Measurements from ENCODE around the gene FHIT. TPM values are rescaled to one million over a fixed set of nuclear protein-coding genes. Genes with fewer than 3 reads are reported as not detected.

FHIT gene
- total RNA-seq, 1 experiment from 2014 or later, result 0.34 TPM

DNA sequence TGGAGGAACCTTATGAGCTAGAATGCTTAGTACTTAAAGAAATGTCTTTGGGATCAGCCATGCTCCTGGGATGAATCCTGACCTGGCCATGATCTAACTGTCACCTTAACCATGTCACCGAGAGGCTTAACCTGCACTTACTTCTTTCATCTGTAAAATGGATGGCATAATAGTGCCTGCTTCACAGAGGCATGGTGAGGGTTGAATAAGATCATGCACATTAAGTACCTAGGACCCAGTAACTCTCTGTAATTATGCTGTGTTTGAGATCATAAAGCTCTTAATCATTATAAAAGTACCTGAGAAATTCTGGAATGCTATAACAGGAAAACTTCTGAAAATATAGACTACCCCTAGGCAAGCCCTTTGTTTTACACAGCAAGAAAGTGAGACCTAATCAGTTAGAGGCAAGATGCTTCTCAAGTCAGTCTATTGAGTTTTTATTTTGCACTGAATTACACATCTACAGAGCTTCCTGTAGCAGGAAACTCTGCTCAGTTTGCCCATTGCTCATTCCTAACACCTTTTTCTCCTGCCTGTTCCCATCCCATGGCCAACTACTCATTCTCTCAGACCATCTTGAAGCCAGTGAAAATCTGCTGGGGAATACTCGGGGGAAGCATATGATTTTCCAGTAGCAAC lies 1185.9 kb downstream of the FHIT start:
- DNase-seq (ENCODE audit: low read depth), result no peak

DNA sequence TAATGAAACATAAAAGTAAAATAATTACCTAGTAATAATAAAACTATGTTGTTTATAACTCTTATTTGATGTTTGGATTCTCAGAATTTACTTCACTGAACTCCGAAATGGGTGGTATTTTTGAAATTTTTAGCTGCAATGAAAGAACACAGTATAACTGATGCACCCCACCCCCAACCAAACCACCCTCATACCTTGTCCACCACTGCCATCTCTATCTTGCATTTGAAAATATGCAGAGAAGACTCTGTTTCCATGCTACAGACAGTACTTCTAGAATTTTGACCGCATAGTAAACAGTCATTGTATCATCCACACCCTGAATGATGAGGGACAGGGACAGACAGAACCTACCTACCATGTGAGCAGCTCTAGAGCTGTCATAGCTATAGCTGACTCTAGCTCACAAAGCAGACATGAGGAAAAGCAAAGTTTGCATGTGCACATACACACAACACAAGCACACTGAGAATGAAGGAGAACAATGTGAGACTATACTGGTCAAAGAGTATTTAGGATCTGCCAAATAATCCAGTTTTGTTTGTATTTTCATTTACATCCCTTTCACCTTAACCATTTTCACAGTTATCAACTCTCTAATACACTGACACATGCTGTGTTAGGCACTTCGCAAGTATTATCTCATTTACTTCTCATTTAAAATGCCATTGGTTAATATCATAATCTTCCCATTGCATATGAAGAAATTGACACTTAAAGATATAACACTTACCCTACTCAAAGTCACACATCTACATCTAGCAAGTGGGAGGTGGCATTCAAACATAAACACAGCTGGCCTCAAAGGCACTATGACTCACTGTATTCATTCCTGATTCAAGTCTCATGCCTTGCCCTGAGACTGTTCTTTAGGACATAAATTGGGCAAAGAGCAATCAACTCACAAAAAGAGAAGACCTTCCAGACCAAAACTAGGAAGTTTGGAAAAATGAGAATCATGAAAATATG lies 1186.8 kb downstream of the FHIT start:
- peak; percentile 2 for DNase-seq (ENCODE audit: low read depth)

DNA sequence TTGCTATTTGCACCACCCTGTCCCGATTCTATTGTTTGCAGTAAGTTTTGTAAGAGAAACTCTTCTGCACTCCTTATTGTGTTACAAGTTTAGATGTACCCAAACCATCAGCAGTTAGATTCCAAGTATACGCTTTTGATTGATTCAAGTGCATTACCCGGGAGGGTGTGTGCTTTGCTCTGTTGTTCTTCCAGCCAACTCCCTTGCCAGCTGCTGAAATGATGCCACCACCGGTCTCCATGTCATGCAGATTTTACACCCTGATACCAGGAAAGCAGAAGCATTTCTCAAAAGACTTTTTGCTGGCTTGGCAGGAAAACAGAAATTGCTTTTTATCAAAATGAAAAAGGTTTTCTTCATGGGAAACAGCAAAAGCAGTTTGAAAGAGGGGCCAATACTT lies 1194.8 kb downstream of the FHIT start:
- DNase-seq (ENCODE audit: low read depth), result no peak

DNA sequence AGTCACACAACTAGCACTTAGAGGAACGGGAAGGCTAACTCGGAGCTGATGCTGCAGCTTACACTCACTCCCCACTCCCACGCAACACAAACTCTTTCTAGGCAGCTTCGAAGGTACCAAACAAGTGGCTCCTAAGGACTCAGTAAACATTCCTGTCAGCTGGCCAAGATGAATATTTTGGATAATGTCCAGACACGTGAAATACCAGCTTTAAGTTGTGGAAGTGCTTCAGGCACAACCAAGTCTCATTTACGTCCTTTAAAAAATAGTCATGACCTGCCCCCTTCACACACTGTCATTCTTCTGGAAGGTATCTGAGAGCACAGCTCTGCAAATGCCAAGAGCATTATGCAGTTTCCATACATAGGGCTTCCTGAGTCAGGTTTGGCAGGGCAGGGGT lies 1195.5 kb downstream of the FHIT start:
- no peak for DNase-seq (ENCODE audit: low read depth)

DNA sequence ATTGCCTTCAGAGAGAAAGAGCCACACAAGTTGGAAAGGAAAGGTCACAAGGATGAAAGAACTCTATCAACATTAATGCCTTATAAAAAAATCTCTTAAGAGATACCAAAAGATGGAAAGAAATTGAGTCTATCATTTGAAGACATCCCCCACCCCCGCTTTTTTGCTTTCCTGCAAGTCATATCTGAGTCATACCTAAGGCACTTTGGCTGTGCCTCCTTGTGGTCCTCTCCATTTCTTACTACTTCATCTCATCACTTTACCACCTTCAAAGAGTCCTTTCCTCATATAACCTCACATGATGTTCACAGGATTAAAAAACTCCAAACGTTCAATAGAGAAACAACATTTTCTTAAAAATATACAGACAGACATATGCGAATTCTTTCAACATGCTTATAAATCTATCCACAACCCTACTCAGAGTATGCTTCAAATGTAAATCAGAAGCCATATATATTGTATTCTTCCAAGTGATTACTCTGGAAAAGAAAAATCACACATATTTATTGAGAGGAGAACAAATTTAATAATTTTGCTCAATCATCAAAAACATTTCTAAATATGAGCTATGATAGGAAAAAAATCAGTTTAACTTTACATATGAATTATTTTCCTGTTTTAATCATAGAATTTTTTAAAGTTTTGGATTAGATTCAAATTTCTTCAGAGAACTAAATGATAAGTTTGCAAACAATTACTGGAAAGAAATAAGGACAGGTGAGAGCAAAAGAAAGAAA lies 1197.6 kb downstream of the FHIT start:
- no peak for DNase-seq (ENCODE audit: low read depth)

DNA sequence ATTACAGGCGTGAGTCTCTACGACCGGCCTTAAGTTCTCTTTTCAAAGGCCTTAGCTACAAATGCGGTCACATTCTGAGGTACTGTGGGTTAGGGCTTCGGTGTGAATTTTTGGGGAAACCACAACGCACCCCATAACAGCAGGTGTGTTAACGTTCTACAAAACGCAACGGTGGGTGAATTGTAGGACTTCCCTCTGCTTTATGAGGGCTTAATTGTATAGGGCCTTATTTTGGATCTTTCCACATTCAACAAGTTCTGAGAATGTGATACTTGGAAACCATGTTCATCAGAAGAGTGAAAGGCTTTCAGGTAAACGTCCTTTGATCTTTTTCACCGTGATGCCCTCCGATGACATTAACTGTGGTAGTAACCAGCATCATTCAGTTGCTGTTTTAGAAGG lies 1202.8 kb downstream of the FHIT start:
- DNase-seq (ENCODE audit: low read depth), result no peak

DNA sequence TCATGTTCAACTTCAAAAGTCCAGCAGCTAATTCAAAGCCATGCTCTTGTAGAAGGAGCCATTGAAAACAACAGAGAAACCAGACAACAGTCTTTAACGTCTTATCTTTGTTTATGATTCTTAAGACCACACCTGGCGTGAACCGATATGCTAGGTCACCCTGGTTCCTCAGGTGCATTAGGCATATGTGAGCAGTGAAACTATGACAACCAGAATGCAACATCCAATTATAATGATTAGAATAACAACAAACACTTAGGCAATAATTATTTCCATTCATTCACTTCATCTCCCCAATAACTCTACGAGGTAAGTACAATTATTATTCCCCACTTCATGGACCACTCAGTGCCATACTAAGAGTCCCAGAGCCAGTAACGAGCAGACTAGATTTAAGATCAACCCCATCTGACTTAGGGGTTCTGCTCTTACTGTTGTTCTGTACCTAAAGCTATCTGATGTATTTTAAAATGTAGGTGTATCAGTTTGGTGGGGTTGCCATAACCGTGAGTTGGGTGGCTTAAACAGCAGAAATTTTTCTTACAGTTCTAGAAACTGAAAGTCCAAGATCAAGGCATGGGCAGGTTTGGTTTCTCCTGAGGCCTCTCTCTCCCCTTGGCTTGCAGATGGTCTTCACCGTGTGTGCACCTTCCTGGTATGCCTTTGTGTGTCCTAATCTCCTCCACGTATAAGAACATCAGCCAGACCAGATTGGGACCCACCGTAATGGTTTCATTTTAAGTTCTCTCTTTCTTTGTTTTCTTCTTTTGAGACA lies 1203.6 kb downstream of the FHIT start:
- no peak for DNase-seq (ENCODE audit: low read depth)

DNA sequence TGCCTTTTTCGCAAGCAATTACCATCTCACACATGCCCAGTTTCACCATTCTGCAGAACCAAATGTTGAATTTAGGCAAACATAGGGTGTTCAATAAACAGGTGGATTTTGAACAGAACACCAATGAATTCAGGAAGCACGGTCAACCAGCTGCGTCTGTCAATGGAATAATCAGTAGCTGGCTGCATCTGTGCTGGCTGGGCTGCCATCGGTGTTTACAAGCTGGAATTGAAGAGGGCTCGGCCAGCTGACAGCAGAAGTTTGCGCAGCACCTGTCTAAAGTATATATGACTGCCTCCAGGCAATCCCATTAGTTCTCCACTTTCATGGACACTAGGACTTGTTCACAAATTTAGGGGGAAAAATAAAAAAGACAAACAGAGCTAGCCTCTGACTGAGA lies 1205.0 kb downstream of the FHIT start:
- no peak for DNase-seq (ENCODE audit: low read depth)

DNA sequence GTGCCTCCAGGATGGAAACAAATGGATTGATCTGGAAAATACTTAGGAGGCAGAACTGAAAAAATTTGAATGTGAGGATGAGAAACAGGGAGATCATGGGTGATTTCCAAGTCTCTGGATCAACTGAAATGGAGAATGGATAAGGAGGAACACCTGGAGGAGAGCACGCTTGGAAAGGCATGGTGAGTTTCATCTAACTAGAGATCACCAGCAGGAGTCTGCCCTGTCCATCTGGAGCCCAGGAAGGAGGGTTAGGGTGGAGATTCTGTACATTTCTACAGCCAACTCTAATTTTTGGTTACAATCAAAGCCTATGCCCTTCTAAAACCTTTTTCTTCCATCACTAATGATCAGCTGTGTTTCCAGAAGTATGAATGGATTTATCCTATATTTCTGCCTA lies 1205.6 kb downstream of the FHIT start:
- no peak for DNase-seq (ENCODE audit: low read depth)

DNA sequence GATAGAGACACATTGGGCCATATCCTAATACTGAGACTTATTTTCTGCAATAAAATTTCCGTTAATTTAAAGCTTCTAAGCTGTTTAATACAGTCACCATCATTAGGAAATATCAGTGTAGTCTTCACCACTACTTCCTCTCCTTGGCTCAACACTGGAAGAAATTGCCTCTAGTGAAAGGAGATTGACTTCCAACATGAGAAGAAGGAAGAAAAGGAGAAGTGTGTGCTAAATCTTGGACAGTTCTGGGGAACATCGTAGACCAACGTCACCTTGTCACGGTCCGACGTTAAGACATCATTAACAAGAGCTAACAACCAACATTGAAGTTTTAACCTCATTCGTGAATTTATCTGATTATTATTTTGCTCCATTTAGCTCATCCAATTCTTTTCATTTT lies 1214.4 kb downstream of the FHIT start:
- DNase-seq (ENCODE audit: low read depth), result no peak

DNA sequence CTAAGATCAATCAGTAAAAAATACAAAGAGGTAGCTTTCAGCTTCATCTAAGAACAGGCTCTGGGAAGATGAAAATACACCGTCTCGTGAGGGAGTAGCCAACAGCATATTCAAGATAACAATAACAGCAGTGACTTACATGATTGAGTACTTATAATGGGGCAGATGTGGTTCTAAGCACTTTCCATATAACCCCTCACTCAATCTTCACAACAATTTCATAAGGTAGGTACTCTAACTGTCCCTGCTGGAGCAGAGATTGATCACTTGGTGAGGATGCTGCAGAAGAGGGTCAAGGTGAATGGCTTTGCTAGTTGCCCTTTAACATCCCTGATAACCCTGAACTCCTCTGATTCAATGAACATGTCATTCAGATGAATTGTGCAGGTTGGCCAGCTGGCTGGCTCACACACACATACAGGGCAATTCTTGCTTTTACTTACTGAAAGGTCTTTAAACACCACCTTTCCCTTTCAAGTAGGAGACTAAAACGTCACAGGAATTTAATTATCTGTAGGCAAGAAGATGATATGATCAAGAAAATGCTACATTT lies 1217.3 kb downstream of the FHIT start:
- DNase-seq (ENCODE audit: low read depth), result no peak

DNA sequence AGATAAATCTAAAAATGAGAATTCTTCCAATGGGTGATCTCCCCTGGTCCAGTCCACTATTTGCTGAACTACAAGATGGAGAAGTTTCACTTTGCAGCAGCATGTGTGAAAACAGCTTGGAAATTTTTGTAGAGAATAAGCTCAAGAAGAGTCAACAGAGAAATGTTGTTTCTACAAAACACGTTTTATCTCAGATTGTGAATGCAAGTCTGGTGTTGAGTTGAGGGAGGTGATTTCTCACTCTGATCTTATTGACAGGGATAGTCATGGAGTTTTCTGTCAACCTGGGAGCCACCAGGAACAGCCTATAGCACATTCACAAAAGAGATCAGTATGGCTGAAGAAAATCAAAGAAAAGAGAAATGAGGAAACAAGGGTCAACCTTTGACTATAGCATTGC lies 1220.3 kb downstream of the FHIT start:
- no peak for DNase-seq (ENCODE audit: low read depth)

DNA sequence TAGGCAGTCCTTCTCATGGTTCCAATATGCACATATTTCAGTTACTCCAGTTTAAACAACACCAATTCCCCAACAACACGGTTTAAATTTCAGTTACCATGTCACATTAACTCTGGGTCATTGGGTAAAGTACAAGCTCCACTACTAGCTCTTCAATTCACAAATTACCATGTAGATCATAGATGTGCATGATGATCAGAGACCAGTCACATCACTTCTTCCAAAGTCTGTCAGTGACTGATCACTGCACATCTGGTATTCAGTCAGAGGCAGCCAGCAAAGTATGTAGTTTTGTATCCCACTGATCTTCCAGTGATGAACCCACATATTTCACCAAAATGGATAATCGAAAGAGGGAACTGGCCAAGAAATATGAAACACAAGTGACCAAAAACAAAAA lies 1223.0 kb downstream of the FHIT start:
- no peak for DNase-seq (ENCODE audit: low read depth)

DNA sequence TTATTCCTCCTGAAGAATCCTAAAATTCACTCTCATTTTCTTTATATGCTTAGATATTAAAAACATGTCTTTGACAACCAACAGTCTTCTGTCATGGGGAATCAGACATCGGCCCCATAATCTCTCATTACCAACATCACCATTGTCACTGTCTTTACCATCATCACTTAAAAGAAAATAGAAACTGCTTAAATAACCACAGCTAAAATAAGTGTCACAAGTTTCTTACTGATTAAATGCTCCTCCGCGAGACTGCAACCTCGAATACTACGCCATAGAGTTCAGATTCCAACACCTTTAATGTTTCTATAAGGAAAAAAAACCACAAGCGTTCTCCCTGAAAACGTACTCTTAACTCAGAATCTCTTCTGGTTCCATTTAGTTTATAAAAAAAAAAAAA lies 1223.9 kb downstream of the FHIT start:
- no peak for DNase-seq (ENCODE audit: low read depth)

DNA sequence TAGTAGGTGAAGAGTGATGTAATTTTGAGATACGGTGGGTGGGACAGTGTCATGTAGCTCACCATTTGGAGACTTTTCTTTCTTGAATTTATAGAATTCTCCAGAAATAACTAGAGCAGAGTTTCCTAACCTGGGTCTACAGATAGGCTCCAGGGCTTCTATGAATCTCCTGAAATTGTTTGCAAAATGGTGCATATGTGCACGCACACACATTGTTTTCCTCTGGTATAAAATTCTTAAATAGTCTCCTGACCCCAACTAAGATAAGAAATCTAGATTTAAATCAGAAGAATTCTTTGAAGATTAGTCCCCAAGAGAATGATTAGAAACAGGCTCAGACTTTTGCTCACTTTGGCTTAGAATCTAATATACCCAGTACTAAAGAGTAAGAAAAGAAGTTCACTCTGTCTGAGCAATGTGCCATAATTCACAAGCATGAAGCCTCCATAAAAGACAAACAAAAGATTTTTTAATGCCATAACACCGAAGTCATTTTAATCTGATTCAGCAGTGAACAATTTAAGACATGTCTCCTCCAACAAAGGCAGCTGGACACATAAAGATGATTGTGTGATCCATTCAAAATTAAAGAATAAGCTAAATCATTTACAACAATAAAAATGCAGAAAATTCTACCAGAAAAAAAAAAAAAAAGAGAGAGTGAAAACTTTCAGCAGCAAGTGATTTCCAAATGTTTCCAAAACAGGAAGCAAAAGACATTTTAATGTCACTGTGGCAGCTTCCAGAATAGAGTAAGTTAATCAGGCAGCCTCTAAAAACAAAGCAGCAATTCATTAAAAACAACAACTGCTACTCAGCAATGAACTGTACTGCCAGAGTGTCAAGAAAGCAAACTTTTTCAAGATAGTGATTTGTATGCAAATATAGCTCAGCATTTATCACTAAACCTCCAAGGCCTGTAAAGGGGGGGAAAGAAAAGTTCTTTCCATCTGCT lies 1225.9 kb downstream of the FHIT start:
- no peak for DNase-seq (ENCODE audit: low read depth)

DNA sequence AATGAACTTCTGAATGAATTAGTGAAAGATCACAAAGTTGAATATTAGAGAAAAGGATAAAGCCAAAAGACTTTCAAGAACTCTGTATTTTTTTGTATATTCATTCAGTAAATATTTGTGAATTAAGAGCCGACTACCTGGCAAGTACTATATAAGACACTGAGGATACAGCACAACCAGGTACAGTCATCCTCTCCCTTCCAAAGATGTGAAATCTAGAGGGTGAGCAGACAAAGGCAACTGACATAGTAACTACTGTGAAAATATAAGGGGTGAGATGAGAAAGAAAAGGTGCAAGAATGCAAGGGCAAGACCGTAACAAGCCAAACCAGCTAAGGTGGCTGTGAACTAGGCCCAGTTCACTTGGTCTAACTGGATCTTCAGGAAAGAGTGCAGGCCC lies 1226.9 kb downstream of the FHIT start:
- DNase-seq (ENCODE audit: low read depth), result no peak

DNA sequence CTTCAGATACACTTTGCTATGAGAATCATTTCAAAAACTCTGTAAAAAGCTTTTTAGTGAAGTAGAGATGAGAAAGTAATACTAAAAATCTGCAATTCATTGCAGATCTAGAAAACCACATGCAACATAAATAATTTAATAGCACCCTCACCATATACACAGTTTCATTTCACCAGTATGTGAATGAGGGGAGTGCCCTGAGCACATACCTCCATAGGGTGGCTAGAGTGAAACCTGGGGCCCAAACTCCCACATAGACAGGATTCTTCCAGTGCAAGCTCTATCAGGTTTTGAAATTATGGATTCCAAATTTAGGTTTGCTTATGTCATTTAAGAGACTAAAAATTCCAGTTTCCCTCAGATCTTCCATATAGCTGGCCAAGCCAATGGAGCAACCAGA lies 1228.1 kb downstream of the FHIT start:
- DNase-seq (ENCODE audit: low read depth), result no peak

DNA sequence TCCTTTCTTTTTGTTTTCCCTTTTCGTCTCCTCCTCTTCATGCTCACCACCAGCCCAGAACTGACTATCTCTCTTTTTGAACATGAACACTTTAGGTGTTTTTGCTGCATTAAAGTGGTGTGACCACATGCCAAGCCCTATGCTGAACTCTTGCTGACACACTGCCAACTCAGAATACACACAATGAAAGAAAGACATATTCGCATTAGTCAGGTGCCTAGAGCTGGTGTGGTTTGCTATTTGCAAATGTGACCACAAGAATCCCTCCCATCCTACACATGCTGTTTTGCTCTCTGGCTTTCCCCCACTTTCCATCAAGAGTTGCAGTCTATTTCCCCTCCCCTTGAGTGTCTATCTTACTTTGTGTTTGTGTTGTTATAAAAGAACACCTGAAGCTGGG lies 1233.6 kb downstream of the FHIT start:
- DNase-seq (ENCODE audit: low read depth), result no peak

DNA sequence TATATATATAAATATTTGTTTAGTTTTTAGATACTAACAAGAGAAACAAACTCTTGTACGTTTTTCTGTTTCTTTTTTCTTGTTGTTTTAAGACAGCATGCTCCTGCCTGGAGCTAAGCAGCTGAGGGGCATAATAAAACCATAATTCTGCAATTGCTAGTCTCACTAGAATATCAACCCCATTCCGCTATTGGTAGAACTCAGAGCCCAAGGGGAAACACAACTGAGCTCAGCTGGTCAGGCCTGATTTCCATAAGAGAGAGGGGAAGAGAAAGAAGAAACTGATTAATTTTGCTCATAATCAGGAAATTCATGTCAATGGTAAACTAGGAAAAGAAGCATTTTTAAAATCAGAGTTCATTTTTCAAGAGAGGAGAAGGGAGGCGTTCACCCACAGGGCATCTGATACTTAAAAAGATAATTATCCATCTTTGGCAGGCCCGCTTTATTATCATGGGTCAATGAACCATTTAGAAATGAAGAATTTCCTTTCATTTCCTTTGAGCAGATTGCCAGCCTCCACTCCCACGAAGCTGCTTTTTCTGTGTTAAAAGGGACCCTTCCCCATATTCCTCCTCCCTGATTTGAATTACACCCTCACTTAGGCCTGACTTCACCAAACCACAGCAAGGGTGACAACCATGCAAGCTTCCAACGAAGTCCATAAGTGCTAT lies 1236.1 kb downstream of the FHIT start:
- DNase-seq (ENCODE audit: low read depth), result no peak

DNA sequence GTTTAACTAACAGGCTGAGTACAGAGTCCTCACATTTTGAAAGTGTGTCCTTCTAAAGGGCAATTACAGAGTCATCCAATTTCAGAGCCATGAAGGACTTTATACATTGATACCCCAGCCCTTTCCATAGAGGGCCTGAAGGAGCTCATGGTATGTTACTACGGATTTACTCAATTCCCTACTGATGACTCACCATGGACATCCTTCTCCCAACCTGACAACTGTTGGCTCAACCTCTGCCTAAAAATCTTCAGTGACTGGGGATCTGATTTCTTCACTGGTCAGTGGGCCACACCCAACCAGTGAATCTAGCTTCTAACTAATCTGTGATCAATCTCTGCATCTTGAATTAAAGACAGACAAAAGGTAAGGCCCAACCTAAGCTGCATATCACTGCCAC lies 1238.0 kb downstream of the FHIT start:
- no peak for DNase-seq (ENCODE audit: low read depth)

All from LHCN-M2 (cell line).